GM12892 (cell line): ENCODE measurements around the gene SDK1.

Experiments used
- POLR2A ChIP-seq: IDR thresholded peaks from 2 replicates; pipeline ENCODE4 v1.6.1; 2011; ENCODE audit warnings: low read depth, low read length, control low read depth
- TAF1 ChIP-seq: IDR thresholded peaks from 2 replicates; pipeline ENCODE4 v1.6.1; 2011; ENCODE audit warnings: low read depth, mild to moderate bottlenecking, control low read depth, low read length, borderline replicate concordance

DNA sequence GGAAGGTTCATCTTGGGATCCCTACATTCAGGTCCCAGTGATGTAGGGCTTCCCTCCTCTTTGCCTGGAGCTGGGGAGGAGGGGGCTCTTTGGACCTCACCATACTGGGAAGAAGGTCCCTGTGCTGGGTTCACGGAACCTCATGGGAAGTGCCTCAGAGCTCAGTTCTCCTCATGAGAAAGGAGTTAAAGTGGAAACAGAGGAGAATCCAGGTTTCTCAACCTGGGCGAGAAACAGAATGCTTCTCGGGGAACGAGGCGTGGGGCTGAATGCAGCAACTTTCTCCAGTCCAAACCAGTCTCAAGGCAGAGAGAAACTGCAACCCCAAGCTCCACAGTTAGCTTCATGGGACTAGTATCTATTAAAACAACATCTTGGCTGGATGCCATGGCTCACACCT is 998.4 kb downstream of the SDK1 start:
- TF ChIP-seq POLR2A = no peak
- no peak for TF ChIP-seq TAF1
